ENCODE results near the gene UBE2R2.
"Not testable (repeated sequence)": the region's sequence is repeated elsewhere in the genome, so short reads cannot be mapped to it uniquely, and the experiment has no call there.

The UBE2R2 gene

GRCh38 chr9:33843312-33843961, 26.5 kb downstream of the UBE2R2 start:
- no peak for DNase-seq

GRCh38 chr9:33846231-33846630, 29.3 kb downstream of the UBE2R2 start:
- DNase-seq: no peak

GRCh38 chr9:33847894-33848205, 30.9 kb downstream of the UBE2R2 start:
- not testable (repeated sequence) for DNase-seq

GRCh38 chr9:33850267-33850629, 33.3 kb downstream of the UBE2R2 start:
- DNase-seq: no peak

GRCh38 chr9:33850677-33851076, 33.7 kb downstream of the UBE2R2 start:
- DNase-seq: no peak

GRCh38 chr9:33851301-33851700, 34.3 kb downstream of the UBE2R2 start:
- DNase-seq: no peak

- no peak for DNase-seq
Measured at GRCh38 chr9:33852216-33852826, 35.4 kb downstream of the UBE2R2 start.

GRCh38 chr9:33856247-33856646, 39.3 kb downstream of the UBE2R2 start:
- no peak for DNase-seq

GRCh38 chr9:33858423-33858822, 41.5 kb downstream of the UBE2R2 start:
- DNase-seq: no peak

GRCh38 chr9:33860200-33860871, 43.4 kb downstream of the UBE2R2 start:
- DNase-seq: no peak

- no peak for DNase-seq
Measured at GRCh38 chr9:33861917-33862453, 45.0 kb downstream of the UBE2R2 start.

GRCh38 chr9:33863027-33863426, 46.1 kb downstream of the UBE2R2 start:
- not testable (repeated sequence) for DNase-seq

GRCh38 chr9:33867747-33868439, 50.9 kb downstream of the UBE2R2 start:
- no peak for DNase-seq

GRCh38 chr9:33868440-33868973, 51.5 kb downstream of the UBE2R2 start:
- DNase-seq: peak; percentile 1

- not testable (repeated sequence) for DNase-seq
Measured at GRCh38 chr9:33869243-33869642, 52.3 kb downstream of the UBE2R2 start.

GRCh38 chr9:33877727-33878489, 60.9 kb downstream of the UBE2R2 start:
- DNase-seq: no peak

GRCh38 chr9:33878691-33879366, 61.9 kb downstream of the UBE2R2 start:
- no peak for DNase-seq

- no peak for DNase-seq
Measured at GRCh38 chr9:33880211-33881089, 63.5 kb downstream of the UBE2R2 start.

GRCh38 chr9:33881635-33882034, 64.7 kb downstream of the UBE2R2 start:
- DNase-seq: peak; percentile 22

GRCh38 chr9:33884856-33885701, 68.1 kb downstream of the UBE2R2 start:
- no peak for DNase-seq

All from NCI-H226 (cell line).